ENCODE data around the gene HHAT. TPM values are rescaled to one million over a fixed set of nuclear protein-coding genes. Genes with fewer than 3 reads are reported as not detected.

Gene HHAT
- total RNA-seq, 1 donor from 2014 or later, result 6.9 TPM

- peaks cover 10% of the 10 kb centered on the region for H3K4me1 Mint-ChIP-seq
- DNase-seq (ENCODE audit: low read depth, low spot score), result no peak
- H3K27me3 Mint-ChIP-seq (ENCODE audit: low read depth), result no peaks in the 10 kb centered on the region
- H3K4me3 Mint-ChIP-seq, result no peak overlapping the region
- no peaks in the 10 kb centered on the region for H3K36me3 Mint-ChIP-seq (ENCODE audit: low read depth)
- H3K9me3 Mint-ChIP-seq, result no peaks in the 10 kb centered on the region
- TF ChIP-seq, protein P1, sequence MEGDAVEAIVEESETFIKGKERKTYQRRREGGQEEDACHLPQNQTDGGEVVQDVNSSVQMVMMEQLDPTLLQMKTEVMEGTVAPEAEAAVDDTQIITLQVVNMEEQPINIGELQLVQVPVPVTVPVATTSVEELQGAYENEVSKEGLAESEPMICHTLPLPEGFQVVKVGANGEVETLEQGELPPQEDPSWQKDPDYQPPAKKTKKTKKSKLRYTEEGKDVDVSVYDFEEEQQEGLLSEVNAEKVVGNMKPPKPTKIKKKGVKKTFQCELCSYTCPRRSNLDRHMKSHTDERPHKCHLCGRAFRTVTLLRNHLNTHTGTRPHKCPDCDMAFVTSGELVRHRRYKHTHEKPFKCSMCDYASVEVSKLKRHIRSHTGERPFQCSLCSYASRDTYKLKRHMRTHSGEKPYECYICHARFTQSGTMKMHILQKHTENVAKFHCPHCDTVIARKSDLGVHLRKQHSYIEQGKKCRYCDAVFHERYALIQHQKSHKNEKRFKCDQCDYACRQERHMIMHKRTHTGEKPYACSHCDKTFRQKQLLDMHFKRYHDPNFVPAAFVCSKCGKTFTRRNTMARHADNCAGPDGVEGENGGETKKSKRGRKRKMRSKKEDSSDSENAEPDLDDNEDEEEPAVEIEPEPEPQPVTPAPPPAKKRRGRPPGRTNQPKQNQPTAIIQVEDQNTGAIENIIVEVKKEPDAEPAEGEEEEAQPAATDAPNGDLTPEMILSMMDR (conservative IDR thresholded peaks at IDR 0.05), result no peak
- H3K27ac Mint-ChIP-seq (ENCODE audit: unreplicated experiment), result no peak overlapping the region
These were observed 207.7 kb downstream of the HHAT start for GRCh38 chr1:210536254-210536961.

- TF ChIP-seq, protein P1 (conservative IDR thresholded peaks at IDR 0.05), result no peak
- no peak for DNase-seq (ENCODE audit: low read depth, low spot score)
- H3K4me3 Mint-ChIP-seq, result no peak overlapping the region
These were observed 211.6 kb downstream of the HHAT start for GRCh38 chr1:210540288-210540687.

DNA sequence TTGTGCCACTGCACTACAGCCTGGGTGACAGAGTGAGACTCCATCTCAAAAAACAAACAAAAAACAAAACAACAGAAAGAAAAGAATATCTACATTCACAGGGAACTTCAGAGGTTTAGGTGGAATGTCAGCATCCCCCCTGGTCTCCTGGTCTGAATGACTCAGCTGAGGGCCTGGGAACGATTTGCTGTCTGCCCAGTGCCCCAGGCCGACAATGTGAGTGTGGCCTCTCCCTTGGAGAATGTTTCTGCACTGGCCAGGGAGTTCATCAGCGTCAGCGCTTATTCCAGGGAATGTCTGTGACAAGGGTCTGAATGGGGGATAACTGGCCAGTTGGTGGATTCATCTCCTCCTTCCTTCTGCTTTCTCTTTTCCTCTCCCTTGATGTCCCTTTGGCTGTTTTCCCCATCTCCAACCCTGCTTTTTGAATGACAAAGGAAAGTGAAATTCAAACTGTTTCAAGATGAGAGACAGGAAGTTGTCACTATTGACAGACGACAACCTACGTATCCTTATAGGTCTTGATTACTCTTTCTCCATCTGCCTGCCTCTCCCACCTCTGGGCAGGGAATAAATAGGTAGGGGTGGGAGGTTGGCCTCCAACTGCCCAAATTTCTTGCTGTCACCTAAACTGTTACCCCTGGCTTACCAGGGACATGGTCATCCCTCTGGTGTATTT, 213.1 kb downstream of the HHAT start:
- no peak overlapping the region for H3K4me3 Mint-ChIP-seq
- no peak for DNase-seq (ENCODE audit: low read depth, low spot score)
- no peaks in the 10 kb centered on the region for H3K9me3 Mint-ChIP-seq
- H3K27ac Mint-ChIP-seq (ENCODE audit: unreplicated experiment), result peak overlapping the region; percentile 95
- peaks cover 6% of the 10 kb centered on the region for H3K4me1 Mint-ChIP-seq
- no peaks in the 10 kb centered on the region for H3K27me3 Mint-ChIP-seq (ENCODE audit: low read depth)
- TF ChIP-seq, protein P1 (conservative IDR thresholded peaks at IDR 0.05), result no peak
- no peaks in the 10 kb centered on the region for H3K36me3 Mint-ChIP-seq (ENCODE audit: low read depth)

More at GRCh38 chr1:210540288-210540687, 211.6 kb downstream of the HHAT start:
- no peak overlapping the region for H3K27ac Mint-ChIP-seq (ENCODE audit: unreplicated experiment)
- H3K36me3 Mint-ChIP-seq (ENCODE audit: low read depth), result no peaks in the 10 kb centered on the region
- no peaks in the 10 kb centered on the region for H3K9me3 Mint-ChIP-seq
- H3K27me3 Mint-ChIP-seq (ENCODE audit: low read depth), result no peaks in the 10 kb centered on the region
- H3K4me1 Mint-ChIP-seq, result peaks cover 14% of the 10 kb centered on the region

DNA sequence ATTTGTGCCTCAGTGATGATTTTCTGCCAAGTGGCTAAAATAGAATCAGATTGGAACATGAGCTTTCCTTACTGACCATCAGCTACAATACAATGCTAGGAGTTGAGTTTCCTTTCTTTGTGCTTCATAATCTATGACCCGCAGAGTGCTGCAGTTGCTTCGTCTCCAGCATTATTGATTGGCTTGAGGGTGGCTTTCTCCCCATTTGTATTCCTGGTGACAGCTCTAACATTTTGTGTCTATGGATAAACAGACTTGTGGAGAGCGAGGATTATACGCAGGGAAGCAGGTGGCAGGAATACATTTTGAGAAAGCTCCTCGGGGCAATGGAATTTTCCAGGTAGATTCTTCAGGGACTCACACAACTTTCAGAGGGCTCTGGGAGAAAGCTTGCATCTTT, 223.2 kb downstream of the HHAT start:
- no peaks in the 10 kb centered on the region for H3K36me3 Mint-ChIP-seq (ENCODE audit: low read depth)
- H3K4me3 Mint-ChIP-seq, result no peak overlapping the region
- TF ChIP-seq, protein P1 (conservative IDR thresholded peaks at IDR 0.05), result no peak
- H3K27ac Mint-ChIP-seq (ENCODE audit: unreplicated experiment), result no peak overlapping the region
- no peaks in the 10 kb centered on the region for H3K27me3 Mint-ChIP-seq (ENCODE audit: low read depth)
- DNase-seq (ENCODE audit: low read depth, low spot score), result no peak
- H3K9me3 Mint-ChIP-seq, result no peaks in the 10 kb centered on the region
- H3K4me1 Mint-ChIP-seq, result no peaks in the 10 kb centered on the region

- no peaks in the 10 kb centered on the region for H3K9me3 Mint-ChIP-seq
These were observed 225.0 kb downstream of the HHAT start for GRCh38 chr1:210553711-210554110.

More at GRCh38 chr1:210553711-210554110, 225.0 kb downstream of the HHAT start:
- Mint-ChIP-seq H3K36me3 (ENCODE audit: low read depth) (no peaks in the 10 kb centered on the region), H3K27me3 (ENCODE audit: low read depth) (no peaks in the 10 kb centered on the region), H3K27ac (ENCODE audit: unreplicated experiment) (no peak overlapping the region), H3K4me1 (no peaks in the 10 kb centered on the region), H3K4me3 (no peak overlapping the region)
- DNase-seq (ENCODE audit: low read depth, low spot score), result no peak
- TF ChIP-seq, protein P1 (conservative IDR thresholded peaks at IDR 0.05), result no peak

Measured in neural crest cell (in vitro differentiated cells).